ENCODE measurements around the gene KCNMB4.

KCNMB4 gene

DNA sequence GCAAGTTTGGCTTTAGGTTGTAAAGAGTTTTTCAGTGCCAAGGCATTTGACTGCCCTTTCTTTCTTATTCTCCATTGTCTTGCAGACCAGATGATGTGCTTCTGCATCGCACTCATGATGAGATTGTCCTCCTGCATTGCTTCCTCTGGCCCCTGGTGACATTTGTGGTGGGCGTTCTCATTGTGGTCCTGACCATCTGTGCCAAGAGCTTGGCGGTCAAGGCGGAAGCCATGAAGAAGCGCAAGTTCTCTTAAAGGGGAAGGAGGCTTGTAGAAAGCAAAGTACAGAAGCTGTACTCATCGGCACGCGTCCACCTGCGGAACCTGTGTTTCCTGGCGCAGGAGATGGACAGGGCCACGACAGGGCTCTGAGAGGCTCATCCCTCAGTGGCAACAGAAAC, 64.3 kb downstream of the KCNMB4 start:
- no peak for FAIRE-seq
- no peak for DNase-seq (ENCODE audit: insufficient read length, low spot score)

DNA sequence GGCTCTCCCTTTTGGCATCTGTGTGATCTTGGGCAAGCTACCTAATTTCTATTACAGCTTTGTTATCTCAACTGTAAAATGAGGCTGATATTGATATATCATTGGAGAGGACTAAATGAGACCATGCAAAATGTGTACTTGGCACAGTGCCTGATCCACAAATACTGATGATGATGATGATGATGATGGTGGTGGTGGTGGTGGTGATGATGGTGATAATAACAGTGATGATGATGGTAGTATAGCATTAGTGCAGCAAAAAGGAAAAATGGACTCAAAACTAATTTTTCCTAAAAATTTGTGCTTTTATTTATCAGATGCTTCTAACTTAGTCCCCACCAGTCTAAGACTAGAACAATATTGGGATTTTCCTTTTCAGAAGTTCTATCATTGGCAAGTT, 70.7 kb downstream of the KCNMB4 start:
- no peak for FAIRE-seq
- DNase-seq (ENCODE audit: insufficient read length, low spot score): no peak

DNA sequence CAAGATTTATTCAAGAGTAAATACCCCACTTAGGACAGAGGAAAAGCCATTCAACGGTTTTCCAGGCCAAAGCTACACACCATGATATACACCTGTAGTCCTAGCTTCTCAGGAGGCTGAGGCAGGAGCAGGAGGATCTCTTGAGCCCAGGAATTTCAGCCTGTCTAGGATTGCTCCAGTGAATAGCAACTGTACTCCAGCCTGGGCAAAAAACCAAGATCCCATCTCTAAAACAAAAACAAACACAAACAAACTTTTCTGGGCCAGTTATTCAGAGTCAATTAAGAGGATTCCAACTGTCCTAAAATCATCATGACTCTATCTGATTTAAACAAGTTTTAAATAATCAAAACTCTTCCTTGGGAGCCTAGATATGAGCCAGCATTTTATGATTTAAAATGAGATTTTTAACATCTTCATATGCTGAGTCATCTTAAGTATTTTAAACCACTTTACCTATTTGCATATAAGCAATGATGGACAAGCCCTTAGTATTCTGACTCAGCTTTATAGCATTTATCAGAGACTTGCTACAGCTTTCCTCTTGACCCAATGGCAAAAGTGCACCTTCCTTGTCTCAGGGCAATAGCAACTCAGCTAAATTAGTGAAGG, 77.1 kb downstream of the KCNMB4 start:
- FAIRE-seq: no peak

DNA sequence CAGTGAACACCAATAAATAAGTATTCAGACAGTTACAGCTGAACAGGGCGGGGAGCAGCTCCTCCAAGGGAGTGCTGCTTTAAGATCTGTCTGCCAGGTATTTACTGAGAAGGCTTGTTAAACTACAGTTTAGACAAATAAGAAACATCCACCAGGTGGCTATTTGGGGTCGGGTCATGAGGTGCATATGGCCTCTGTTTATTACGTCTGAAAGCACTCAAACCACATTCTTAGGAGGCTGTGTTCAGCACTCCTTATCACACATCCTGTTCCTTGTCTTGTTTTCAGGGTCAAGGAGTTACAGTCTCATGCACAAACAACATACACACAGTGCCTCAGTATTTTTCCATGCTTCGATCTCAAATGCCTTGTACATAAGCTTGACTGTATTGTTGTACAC, 78.8 kb downstream of the KCNMB4 start:
- DNase-seq (ENCODE audit: insufficient read length, low spot score): no peak
- no peak for FAIRE-seq

More for the DNA sequence above, 77.1 kb downstream of the KCNMB4 start:
- DNase-seq (ENCODE audit: insufficient read length, low spot score): no peak

DNA sequence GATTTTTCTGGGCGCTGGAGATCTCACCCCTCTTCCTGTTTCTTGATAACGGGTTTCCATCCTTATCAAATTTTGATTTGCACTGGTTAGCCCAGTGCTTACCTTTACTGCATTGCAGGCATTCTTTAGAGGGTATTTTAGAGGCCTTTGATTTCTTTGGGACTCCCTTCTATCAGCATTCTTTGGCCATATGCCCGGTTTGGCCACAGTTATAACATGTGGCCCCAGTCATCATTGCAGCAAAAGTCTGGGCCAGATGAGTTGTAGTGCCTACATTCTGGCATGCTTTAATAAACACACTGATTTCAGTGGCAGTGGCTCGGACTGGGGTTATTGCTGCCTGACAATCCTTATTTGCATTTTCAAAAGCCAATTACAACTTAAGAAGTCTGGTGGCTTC, 82.3 kb downstream of the KCNMB4 start:
- no peak for DNase-seq (ENCODE audit: insufficient read length, low spot score)
- no peak for FAIRE-seq

DNA sequence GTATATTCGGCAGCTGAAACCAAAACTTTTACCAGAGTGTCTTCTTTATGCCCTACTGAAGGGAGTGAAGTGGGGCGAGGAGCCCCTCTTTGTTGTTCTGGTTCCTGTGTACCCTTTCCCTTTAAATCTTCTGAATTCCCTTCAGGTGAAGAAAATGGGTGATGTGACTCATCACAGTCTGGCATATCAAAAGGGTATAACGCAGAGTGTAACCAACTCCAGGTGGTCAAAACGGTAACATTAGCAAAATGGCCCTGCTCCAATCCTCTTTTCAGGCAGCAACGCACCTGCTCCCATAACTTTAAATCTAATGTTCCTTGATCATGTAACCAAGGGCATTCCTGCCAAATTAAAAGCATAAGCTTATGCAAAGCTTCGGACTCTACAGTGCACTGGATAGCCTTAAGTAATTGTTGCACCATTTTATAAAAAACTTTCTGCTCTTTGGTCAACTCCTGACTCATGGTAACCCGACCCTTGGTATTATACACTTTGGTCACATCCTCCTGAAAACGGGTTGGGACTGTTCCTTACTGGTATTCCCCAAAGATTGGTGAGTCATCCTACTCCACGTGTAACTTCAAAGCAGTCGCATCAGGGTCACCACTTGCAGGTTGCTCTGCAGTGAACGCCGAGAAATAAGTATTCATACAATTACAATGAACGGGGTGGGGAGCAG, 83.1 kb downstream of the KCNMB4 start:
- FAIRE-seq (no peak), DNase-seq (ENCODE audit: insufficient read length, low spot score) (no peak)

DNA sequence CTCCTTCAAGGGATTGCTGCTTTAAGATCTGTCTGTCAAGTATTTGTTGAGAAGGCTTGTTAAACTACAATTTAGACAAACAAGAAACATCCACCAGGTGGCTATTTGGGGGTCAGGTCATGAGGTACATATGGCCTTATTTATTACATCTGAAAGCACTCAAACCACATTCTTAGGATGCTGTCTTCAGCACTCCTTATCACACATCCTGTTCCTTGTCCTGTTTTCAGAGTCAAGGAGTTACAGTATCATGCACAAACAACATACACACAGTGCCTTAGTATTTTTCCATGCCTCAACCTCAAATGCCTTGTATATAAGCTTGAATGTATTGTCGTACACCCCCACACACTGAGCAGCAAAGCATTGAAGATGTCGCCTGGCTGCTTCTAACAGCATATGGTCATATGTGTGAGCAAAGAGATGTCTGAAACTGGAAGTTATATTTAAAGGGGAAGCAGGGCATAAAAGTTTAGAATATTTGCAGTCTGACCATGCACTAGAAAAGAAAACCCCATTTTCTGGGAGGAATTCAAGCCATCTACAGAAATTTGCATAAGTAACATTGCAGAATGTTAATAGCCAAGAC, 83.8 kb downstream of the KCNMB4 start:
- FAIRE-seq: no peak
- DNase-seq (ENCODE audit: insufficient read length, low spot score): no peak

DNA sequence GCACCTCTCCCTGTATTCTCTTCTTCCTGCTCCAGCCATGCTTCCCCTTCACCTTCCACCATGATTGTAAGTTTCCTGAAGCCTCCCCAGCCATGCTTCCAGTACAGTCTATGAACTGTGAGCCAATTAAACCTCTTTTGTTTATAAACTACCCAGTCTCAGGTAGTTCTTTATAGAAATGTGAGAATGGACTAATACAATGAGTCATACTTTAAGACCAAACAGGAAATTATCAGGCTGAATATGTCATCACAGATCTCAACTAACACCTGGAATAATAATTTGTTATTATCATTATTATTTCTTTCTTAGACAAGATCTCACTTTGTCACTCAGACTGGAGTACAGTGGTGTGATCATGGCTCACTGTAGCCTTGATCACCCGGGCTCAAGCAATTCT, 85.4 kb downstream of the KCNMB4 start:
- DNase-seq (ENCODE audit: insufficient read length, low spot score) (no peak), FAIRE-seq (no peak)

DNA sequence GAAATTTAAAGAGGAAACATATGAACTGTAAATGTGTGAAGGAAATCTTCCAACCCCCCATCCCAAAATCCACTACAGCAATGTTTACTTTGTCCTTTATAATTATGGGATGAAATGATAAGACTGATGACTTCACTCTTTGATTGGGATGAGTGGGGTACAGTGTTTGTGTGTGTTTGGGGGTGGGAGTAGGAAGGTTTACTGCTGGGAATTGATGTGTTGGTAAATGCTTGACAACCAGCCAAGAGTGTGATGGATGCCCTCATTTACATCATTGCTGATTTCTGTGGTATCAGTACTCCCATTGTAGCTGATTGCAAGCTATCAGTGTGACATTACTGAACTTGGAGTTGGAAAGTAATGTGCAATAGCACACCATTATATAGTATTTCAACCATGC, 90.9 kb downstream of the KCNMB4 start:
- FAIRE-seq (no peak), DNase-seq (ENCODE audit: insufficient read length, low spot score) (no peak)

DNA sequence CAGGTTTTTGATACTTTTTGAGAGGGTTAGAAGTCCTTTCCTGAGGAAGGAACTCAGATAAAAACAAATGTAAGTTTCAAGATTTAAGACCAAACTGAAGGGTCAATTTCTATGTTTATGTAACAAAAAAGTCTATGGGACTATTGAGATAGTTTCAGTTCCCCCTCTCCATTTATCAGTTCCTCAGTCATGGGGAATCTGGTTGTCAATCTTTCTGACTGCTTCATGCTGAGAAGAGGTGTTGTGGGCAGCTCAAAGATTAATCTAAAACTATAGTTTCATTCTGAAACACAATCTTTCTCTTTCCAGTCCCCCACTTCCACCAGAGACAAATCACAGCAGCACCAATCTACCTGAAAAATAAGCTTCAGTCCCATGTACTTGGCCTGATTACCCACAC, 93.7 kb downstream of the KCNMB4 start:
- no peak for DNase-seq (ENCODE audit: insufficient read length, low spot score)
- FAIRE-seq: no peak

DNA sequence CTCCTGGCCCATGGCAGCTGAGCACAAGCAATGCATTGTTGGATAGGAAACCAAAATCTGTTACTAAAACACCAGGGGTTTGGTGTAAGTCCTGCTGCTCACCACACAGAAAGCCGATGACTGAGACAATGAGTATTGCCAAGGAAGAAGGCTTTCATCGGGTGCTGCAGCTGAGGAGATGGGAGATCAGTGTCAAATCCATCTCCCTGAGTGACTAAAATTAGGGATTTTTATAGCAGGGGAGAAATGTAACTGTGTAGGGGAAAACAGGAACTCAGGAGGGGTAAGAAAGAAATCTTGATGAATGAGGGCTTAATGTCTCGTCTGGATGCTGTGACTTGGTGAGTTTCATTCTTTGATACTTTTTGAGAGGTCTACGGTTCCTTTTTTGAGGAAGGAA, 97.9 kb downstream of the KCNMB4 start:
- DNase-seq (ENCODE audit: insufficient read length, low spot score): no peak

DNA sequence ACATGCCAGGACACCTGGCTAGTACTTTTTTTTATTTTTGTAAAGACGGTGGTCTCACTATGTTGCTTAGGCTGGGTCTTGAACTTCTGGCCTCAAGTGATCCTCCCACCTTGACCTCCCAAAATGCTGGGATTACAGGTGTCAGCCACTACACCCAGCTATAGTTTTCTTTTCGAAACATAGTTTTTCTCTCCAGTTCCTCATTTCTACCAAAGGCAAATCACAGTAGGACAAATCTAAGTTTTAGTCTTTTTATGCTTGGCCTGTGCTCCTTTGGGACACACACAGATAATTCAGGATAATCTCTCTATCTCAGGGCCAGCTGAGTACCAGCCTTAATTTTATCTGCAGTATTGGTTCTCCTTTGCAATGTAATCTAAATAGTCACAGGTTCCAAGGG, 100.7 kb downstream of the KCNMB4 start:
- no peak for FAIRE-seq
- DNase-seq (ENCODE audit: insufficient read length, low spot score): no peak

More for the DNA sequence above, 97.9 kb downstream of the KCNMB4 start:
- no peak for FAIRE-seq

DNA sequence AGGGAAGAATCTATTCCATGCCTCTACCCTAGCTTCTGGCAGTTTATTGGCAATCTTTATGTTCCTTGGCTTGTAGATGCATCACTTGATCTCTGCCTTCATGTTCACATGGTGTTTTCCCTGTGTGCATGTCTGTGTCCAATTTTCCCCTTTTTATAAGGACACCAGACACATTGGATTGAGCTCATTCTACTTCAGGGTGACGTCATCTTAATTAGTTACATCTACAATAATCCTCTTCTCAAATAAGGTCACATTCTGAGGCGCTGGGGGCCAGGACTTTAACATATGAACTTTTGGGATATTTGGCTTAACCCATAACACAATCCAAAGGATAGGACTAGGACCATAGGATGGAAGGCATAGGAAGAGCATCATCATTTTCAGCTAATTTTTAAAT, 101.4 kb downstream of the KCNMB4 start:
- no peak for FAIRE-seq

DNA sequence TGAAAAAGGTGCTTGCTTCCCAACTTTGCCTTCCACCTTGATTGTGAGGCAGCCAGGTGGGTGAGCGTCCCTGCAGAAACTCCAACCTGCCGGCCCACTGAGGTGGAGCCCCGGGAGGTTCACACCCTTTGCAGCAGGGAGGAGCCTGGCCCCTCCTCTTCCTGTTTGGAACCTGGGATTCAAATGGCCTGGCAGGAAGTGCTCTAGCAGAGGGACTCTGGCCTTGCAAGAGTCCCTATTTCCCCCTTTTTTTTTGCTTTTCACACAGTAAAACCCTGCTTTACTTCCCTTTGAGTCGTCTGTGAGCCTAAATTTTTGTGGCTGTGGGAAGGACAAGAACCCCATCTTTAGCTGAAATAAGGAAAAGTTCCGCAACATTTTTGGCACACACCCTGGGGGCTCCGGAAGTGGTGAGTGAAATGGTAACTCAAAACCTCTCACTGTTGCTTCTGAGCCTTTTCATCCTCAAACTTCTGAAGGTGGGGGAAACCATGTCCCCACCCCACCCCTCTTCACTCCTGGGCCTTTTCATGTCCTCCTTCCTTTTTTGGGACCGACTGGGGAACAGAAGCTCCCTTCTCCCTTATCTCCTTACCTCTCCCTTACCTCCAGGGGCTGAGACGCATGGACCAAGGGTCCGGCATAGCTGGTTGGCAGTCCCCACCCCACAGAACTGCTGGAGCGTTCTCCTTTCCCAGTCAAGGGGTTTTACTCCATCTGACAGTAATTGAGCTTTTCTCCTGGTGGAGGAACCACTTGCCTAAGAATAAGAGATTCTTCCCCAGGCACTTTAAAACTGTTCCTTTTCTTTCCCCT, 102.0 kb downstream of the KCNMB4 start:
- no peak for FAIRE-seq
- no peak for DNase-seq (ENCODE audit: insufficient read length, low spot score)

More for the DNA sequence above, 101.4 kb downstream of the KCNMB4 start:
- DNase-seq (ENCODE audit: insufficient read length, low spot score): no peak

DNA sequence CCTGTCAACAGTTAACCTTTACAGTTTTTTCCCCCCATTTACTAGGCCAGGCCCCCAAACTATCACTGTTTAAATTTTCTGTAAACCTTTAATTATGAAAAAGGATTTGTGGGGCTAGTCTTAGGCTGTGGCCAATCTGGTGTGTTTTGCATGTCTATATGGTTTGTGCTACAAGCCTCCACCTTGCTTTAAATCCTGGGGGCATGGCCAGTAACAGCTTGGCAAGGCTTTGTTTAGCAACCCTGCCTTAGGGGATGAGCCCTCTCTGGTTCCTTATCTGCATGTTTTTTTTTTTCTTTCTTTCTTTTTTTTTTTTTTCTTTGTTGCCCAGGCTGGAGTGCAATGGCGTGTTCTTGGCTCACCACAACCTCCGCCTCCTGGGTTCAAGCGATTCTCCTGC, 102.7 kb downstream of the KCNMB4 start:
- DNase-seq (ENCODE audit: insufficient read length, low spot score): no peak
- FAIRE-seq: no peak

DNA sequence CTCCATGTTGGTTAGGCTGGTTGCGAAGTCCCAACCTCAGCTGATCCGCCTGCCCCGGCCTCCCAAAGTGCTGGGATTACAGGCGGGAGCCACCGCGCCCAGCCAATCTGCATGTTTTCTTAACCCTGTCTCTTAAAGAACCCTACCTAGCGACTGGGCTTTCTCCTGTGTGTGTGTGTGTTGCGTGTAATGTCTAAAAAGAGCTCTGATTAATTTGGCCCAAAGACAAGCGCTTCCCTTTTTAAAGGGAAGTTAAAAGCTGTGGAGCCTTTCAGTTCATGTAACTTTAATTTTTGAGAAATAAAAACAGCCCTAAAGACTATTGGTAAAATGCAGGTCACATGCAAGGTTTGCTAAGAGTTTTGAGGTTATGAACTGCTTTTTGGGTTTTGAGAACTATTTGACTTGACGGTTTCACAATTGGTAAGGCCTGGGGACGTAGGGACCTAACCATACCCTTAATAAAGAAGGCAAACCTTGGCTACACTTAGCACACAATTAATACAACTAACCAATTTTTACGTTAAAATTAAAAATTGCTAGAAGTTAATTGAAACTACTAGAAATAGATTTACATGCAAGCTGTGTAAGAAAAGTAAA, 103.2 kb downstream of the KCNMB4 start:
- FAIRE-seq (no peak), DNase-seq (ENCODE audit: insufficient read length, low spot score) (no peak)

DNA sequence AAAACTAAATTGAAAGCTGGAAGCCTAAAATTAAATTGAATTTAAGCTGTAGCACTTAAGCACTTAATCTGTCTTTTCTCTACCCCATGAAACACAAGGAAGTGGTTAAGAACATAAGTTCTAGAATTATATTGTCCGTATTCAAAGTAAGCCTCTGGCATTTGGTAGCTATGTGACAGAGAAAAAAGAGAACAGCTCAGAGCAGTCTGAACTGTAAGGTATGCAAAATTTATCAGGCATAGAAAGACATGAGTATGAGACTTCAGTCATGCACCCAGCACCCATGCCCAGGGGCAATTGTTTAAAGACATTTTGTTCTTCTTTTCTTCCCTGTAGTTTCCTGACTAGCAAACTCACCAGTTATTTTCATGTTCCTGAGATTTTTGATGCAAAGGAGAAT, 116.7 kb downstream of the KCNMB4 start:
- DNase-seq (ENCODE audit: insufficient read length, low spot score) (no peak), FAIRE-seq (no peak)
